ENCODE data around the gene NAP1L1.

Gene NAP1L1

DNA sequence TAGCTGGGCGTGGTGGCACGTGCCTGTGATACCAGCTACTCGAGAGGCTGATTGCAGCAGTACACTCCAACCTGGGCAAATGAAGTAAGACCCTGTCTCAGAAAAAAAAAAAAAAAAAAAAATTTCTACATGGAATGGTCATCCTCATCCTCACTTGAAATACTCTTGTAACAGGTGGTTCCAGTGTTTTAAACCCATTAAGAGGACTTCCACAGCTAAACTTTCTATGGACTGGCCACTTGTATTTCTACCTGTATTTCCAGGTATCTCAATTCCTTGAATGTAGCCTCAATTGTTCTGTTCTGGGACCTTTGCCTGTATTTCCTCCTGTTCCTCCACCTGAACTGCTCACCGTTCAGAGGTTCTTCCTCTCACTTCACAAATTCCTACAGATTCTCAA lies 41.1 kb downstream of the NAP1L1 start:
- H3K27me3 ChIP-seq (ENCODE audit: insufficient read depth, low read length) = no peaks in the 10 kb centered on the region
- no peak overlapping the region for H2AFZ ChIP-seq (ENCODE audit: low read depth, low read length)
- no peaks in the 10 kb centered on the region for H3K9me3 ChIP-seq (ENCODE audit: low read length)
- H3K36me3 ChIP-seq (ENCODE audit: insufficient read depth, low read length) = peaks cover 39% of the 10 kb centered on the region
- H3K4me3 ChIP-seq (ENCODE audit: low read length) = no peak overlapping the region
- H3K4me1 ChIP-seq (ENCODE audit: insufficient read depth, low read length) = no peaks in the 10 kb centered on the region

DNA sequence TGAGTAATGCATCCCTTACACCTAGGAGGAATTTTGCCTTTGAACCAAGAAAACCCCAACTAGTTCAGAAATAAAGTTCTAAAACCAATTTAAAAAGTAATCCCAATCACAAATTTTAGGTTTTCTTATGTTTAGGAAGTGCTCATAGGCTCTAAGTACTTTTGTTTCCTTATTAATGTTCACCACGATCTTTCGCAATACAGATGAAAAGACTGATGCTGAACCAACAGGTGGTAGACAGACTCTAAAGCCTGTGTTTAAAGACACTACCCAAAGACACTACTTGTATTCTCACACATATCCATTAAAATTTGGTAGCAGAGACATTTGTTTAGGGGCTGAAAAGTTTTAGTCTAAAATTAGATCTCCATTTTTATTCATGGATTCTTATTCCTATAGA lies 42.3 kb downstream of the NAP1L1 start:
- no peak overlapping the region for H3K4me3 ChIP-seq (ENCODE audit: low read length)
- H3K9me3 ChIP-seq (ENCODE audit: low read length) = no peaks in the 10 kb centered on the region
- no peaks in the 10 kb centered on the region for H3K27me3 ChIP-seq (ENCODE audit: insufficient read depth, low read length)

DNA sequence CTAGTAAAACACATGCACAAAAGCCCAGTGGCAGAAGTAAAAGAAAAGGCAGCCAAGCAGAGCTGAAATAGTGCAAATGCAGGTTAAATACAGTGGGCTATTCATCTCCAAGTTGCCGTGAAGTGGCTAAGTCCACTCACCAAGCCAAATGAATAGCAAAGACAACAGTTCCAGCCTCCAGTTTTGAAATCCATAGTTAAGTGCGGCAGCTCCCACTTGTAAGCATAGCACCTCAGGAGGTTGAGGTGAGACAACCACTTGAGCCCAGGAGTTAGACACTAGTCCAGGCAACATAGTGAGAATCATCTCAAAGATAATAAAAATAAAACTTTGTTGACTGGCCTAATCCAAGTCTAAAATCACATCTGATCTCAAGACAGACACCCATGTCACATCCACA lies 43.1 kb downstream of the NAP1L1 start:
- H3K27me3 ChIP-seq (ENCODE audit: insufficient read depth, low read length) = no peaks in the 10 kb centered on the region
- no peaks in the 10 kb centered on the region for H3K9me3 ChIP-seq (ENCODE audit: low read length)
- H3K4me1 ChIP-seq (ENCODE audit: insufficient read depth, low read length) = peaks cover 3% of the 10 kb centered on the region
- H3K36me3 ChIP-seq (ENCODE audit: insufficient read depth, low read length) = peaks cover 22% of the 10 kb centered on the region
- H3K4me3 ChIP-seq (ENCODE audit: low read length) = no peak overlapping the region
- H2AFZ ChIP-seq (ENCODE audit: low read depth, low read length) = no peak overlapping the region

More for the DNA sequence above, 42.3 kb downstream of the NAP1L1 start:
- Histone ChIP-seq H3K4me1 (ENCODE audit: insufficient read depth, low read length) (peaks cover 3% of the 10 kb centered on the region), H3K36me3 (ENCODE audit: insufficient read depth, low read length) (peaks cover 29% of the 10 kb centered on the region), H2AFZ (ENCODE audit: low read depth, low read length) (no peak overlapping the region)

DNA sequence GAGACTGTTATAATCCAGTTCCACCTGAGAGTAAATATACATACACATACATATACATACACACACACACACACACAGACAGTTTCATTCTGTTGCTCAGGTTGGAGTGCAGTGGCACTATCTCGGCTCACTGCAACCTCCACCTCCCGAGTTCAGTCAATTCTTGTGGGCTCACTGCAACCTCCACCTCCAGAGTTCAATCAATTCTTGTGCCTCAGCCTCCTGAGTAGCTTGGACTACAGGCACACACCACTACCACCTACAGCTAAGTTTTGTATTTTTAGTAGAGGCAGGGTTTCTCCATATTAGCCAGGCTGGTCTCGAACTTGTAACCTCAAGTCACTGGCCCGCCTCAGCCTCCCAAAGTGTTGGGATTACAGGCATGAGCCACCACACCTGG lies 44.0 kb downstream of the NAP1L1 start:
- no peak overlapping the region for H3K4me3 ChIP-seq (ENCODE audit: low read length)
- H3K27me3 ChIP-seq (ENCODE audit: insufficient read depth, low read length) = no peaks in the 10 kb centered on the region
- H3K36me3 ChIP-seq (ENCODE audit: insufficient read depth, low read length) = peaks cover 20% of the 10 kb centered on the region

GRCh38 chr12:76038176-76038575 lies 46.3 kb downstream of the NAP1L1 start:
- Histone ChIP-seq H2AFZ (ENCODE audit: low read depth, low read length) (no peak overlapping the region), H3K9me3 (ENCODE audit: low read length) (no peaks in the 10 kb centered on the region), H3K4me1 (ENCODE audit: insufficient read depth, low read length) (peaks cover 9% of the 10 kb centered on the region), H3K4me3 (ENCODE audit: low read length) (no peak overlapping the region), H3K36me3 (ENCODE audit: insufficient read depth, low read length) (peaks cover under 1% of the 10 kb centered on the region), H3K27me3 (ENCODE audit: insufficient read depth, low read length) (no peaks in the 10 kb centered on the region)

More for the DNA sequence above, 44.0 kb downstream of the NAP1L1 start:
- Histone ChIP-seq H2AFZ (ENCODE audit: low read depth, low read length) (no peak overlapping the region), H3K4me1 (ENCODE audit: insufficient read depth, low read length) (peaks cover 3% of the 10 kb centered on the region), H3K9me3 (ENCODE audit: low read length) (no peaks in the 10 kb centered on the region)

DNA sequence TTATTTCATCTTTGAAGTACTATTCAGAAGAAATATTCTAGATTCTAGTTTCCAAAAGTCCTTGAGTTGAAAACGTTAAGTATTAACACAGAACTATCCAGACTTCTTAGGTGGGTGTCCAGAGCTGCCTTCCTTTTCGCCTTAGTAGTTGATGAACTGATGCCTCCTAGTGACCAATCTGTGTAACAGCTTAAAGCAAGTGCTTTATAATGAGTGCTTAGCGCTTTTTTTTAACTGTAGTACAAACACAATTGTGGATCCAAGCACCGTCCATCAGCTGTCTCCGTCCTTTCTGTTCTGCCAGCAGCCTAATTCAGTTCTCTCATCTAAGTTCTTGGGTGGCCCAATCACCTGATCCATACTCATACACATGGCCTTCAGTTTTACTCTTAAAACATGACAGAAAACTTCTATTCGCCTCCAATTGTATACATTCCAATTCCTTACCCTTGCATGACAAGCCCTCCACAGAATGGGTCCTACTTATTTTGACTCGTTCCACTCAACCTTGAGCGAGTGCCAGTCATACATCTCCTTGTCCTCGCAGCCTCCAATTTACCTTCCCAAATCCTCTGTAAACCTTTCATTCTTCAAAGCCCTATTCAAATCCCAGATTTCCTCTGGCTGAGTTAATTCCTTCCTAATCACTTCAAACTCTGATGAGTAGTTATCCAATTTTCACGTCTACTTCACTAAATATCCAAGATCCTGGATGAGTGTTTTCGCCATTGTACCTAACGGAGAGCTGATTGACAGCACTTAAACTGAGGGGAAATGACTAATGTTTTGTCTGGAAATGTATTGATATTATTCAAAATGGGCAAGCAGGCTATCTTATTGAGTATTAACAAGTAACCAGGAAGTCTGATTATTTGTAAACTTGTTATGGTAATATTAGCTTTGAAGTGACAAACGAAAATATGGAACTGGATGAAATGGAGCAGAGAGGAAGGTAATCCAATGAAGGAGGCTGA lies 47.1 kb downstream of the NAP1L1 start:
- Histone ChIP-seq H3K4me3 (ENCODE audit: low read length) (no peak overlapping the region), H3K9me3 (ENCODE audit: low read length) (no peaks in the 10 kb centered on the region), H2AFZ (ENCODE audit: low read depth, low read length) (no peak overlapping the region), H3K27me3 (ENCODE audit: insufficient read depth, low read length) (no peaks in the 10 kb centered on the region), H3K4me1 (ENCODE audit: insufficient read depth, low read length) (peaks cover 16% of the 10 kb centered on the region), H3K36me3 (ENCODE audit: insufficient read depth, low read length) (no peaks in the 10 kb centered on the region)

DNA sequence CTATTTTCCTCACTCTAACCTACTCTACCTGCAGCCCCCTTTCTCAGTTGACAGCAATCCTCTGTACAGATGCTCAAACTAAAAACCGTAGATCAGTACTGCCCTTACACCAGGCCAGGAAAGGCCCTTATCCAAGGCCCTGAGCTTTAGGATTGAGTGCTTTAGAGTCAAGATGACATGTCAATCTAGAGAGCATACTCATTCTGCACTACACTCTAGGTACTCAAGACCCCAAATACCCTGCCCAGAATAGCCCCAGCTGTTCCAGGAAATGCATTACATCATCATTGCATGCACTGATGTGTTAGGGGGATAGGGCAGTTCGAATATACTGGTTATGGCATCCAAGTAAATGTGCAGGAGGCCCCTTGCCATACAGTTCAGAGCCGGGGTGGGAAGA lies 49.4 kb downstream of the NAP1L1 start:
- H3K4me1 ChIP-seq (ENCODE audit: insufficient read depth, low read length) = peaks cover 16% of the 10 kb centered on the region
- no peaks in the 10 kb centered on the region for H3K36me3 ChIP-seq (ENCODE audit: insufficient read depth, low read length)
- no peak overlapping the region for H2AFZ ChIP-seq (ENCODE audit: low read depth, low read length)
- H3K9me3 ChIP-seq (ENCODE audit: low read length) = no peaks in the 10 kb centered on the region
- H3K4me3 ChIP-seq (ENCODE audit: low read length) = no peak overlapping the region
- H3K27me3 ChIP-seq (ENCODE audit: insufficient read depth, low read length) = no peaks in the 10 kb centered on the region

DNA sequence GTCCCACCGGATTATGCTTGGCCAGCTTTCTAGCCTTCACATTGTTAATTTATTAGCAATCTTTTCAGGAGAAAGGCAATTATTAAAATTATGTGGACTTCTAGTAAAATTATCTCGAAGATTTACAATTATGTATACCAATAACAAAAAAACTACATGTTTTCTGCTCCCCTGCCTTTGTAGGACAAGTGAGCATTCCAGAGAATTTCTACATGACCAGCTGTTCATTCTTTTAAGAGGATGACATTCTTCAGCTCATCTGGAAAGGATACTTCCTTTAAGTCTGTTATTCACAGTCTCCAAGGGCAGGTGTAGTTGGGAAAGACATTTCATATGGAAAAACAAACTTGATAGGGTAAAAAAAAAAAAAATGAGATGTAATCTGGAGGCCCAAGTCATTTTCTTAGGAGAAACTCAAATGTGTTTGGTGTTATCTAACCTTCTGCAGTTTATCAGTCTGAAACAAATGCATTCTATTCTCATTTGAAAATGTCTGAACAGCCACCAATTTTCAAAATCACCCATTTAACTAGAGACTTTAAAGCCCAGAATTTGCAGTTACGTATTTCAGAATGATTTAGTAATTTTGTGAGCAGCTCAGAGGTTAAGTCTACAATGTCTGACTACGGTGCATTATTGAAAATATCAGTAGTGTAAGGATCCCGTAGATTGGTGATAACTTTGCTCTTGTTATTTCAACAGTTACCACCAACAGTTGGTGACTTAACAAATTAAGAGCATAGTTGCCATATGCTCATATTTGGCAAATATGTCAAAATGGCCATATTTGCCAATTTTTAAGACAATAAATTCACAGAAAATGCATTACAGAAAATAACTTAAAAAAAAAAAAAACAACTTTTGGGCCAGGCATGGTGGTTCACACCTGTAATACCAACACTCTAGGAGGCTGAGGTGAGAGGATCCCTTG lies 51.1 kb downstream of the NAP1L1 start:
- Histone ChIP-seq H3K4me1 (ENCODE audit: insufficient read depth, low read length) (peaks cover 24% of the 10 kb centered on the region), H3K4me3 (ENCODE audit: low read length) (peak overlapping the region; percentile 73), H3K27me3 (ENCODE audit: insufficient read depth, low read length) (no peaks in the 10 kb centered on the region), H3K36me3 (ENCODE audit: insufficient read depth, low read length) (no peaks in the 10 kb centered on the region), H3K9me3 (ENCODE audit: low read length) (no peaks in the 10 kb centered on the region), H2AFZ (ENCODE audit: low read depth, low read length) (peak overlapping the region; percentile 38)

DNA sequence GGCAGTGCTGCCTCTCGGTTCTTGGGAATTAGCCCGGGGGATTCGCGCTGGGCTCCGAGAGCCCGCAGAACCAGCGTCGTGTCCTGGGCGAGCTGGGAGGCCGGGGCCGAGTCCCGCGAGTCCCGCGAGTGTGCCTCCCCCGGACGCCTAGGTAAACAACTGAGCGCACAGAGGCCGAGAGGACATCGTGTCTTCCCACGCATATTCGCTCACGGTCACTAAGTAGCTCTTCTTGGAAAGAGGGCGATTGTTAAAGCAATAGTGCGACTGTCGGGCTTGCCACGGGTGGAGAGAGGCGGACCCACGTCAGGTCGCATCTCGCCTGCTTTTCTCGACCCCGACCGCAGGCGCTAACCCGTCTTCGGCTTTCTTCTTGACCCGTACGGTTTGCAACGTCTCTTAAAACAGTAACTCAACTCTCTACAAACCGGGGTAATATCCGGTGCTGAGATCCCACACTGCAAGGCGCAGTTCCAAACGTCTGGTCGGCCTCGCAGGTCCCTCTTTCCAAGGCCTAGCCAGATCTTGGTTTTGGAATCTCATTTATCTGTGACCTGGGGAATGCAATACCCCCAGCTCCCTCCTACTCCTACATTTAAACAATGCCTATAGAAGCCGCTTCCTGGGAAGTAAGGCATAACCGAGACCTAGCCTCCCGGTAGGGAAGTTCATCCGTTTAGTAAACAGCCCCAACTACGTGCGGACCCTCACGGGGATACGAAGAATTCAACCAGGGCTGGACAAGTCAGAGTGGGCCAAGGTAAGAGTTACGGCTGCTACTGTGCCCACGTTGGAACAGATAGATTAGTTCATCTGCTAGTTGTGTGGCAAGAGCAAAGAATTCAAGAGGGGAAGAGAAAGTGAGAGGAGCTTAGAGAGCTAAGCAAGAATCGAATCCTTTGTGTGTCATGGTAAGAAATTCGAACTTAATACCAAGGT lies 52.2 kb downstream of the NAP1L1 start:
- H2AFZ ChIP-seq (ENCODE audit: low read depth, low read length) = peak overlapping the region; percentile 38
- no peaks in the 10 kb centered on the region for H3K27me3 ChIP-seq (ENCODE audit: insufficient read depth, low read length)
- H3K9me3 ChIP-seq (ENCODE audit: low read length) = no peaks in the 10 kb centered on the region
- no peaks in the 10 kb centered on the region for H3K36me3 ChIP-seq (ENCODE audit: insufficient read depth, low read length)
- H3K4me1 ChIP-seq (ENCODE audit: insufficient read depth, low read length) = peaks cover 27% of the 10 kb centered on the region
- H3K4me3 ChIP-seq (ENCODE audit: low read length) = peak overlapping the region; percentile 73

DNA sequence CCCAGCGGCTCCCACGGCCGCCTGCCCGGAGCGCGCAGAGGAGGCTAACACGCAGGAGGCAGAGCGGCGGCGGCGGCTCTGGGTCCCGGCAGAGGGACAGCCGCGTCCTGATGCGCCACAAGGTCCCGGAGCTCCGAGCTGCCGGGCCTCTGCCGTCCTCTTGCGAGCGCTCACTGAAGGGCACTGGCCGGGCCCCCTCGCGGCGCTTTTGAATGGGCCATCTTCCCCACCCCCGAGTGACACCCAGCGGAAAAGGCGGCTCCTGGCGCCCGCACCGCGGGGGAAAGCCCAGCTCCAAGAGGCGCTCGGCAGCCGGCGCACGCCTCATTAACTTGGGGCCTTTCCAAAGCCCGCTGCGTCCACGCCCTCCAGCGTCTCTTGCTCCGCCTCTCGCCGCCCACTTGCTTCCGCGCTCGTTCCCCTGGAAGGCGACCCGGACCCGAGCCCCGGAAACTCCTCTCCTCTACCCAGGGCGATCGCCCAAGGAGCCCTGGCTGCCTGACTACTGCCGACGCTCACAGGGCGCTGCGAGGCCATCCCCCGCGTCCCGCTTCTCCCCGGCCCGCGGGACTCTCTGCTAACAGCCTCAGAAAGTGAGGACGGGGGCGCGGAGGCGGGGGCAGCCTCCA lies 53.0 kb downstream of the NAP1L1 start, which contains the start of gene PHLDA1:
TSS of gene PHLDA1 (minus strand) at position 363 of the 629 bp plus-strand sequence.
- Histone ChIP-seq H3K9me3 (ENCODE audit: low read length) (no peaks in the 10 kb centered on the region), H2AFZ (ENCODE audit: low read depth, low read length) (peak within 1 kb of the TSS; percentile 38), H3K27me3 (ENCODE audit: insufficient read depth, low read length) (no peaks in the 10 kb centered on the region), H3K4me1 (ENCODE audit: insufficient read depth, low read length) (peaks cover 32% of the 10 kb centered on the region), H3K36me3 (ENCODE audit: insufficient read depth, low read length) (no peaks in the 10 kb centered on the region), H3K4me3 (ENCODE audit: low read length) (peak within 1 kb of the TSS; percentile 73)

DNA sequence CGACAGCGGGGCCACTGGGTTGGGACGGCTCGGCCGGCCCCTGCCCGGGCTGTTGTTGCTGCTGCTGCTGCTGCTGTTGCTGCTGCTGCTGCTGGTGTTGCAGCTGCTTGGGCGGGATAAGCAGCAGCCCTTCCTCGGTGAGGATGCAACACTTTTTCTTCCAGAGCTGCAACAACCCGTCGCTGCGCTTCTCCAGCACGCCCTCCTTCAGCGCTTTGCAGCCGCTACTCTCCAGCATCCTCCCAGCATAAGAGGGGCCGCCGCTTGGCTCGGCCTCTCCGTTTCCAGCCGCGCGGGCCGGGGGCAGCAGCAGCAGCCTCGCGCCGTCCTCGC lies 53.4 kb downstream of the NAP1L1 start:
- Histone ChIP-seq H3K36me3 (ENCODE audit: insufficient read depth, low read length) (no peaks in the 10 kb centered on the region), H3K4me3 (ENCODE audit: low read length) (peak overlapping the region; percentile 73), H3K4me1 (ENCODE audit: insufficient read depth, low read length) (peaks cover 36% of the 10 kb centered on the region), H3K9me3 (ENCODE audit: low read length) (no peaks in the 10 kb centered on the region), H3K27me3 (ENCODE audit: insufficient read depth, low read length) (no peaks in the 10 kb centered on the region), H2AFZ (ENCODE audit: low read depth, low read length) (no peak overlapping the region)

Measured in neuron (in vitro differentiated cells).